GM12878 (cell line): ENCODE data around the gene NAT10. TPM values are rescaled to one million over a fixed set of nuclear protein-coding genes. Genes with fewer than 3 reads are reported as not detected.

Experiments
- BACH1 ChIP-seq: fragments of 450-650 bp; IDR thresholded peaks from 2 replicates; pipeline ENCODE4 v1.6.1; 2017; ENCODE audit warnings: mild to moderate bottlenecking, borderline replicate concordance
- BMI1 ChIP-seq: fragments of 450-650 bp; IDR thresholded peaks from 2 replicates; pipeline ENCODE4 v1.6.1; 2016; ENCODE audit warnings: mild to moderate bottlenecking, moderate library complexity, borderline replicate concordance
- CHD1 ChIP-seq: IDR thresholded peaks from 2 replicates; pipeline ENCODE4 v1.6.1; 2012; ENCODE audit warnings: low read depth, low read length, improper control_type of control experiment
- FOS ChIP-seq: IDR thresholded peaks from 3 replicates; pipeline ENCODE4 v1.6.1; 2011; ENCODE audit warnings: borderline replicate concordance; ENCODE audit not compliant: insufficient read length; ENCODE audit errors: extremely low read depth
- NFIC ChIP-seq: IDR thresholded peaks from 2 replicates; pipeline ENCODE4 v1.6.1; 2012; ENCODE audit warnings: low read depth, mild to moderate bottlenecking, inconsistent platforms, low read length, moderate library complexity
- NKRF ChIP-seq: fragments of 450-650 bp; conservative IDR thresholded peaks from 2 replicates; pipeline ENCODE4 v1.6.1; 2017; ENCODE audit warnings: mild to moderate bottlenecking, moderate library complexity
- PBX3 ChIP-seq: IDR thresholded peaks from 2 replicates; pipeline ENCODE4 v1.6.1; 2011; ENCODE audit warnings: mild to moderate bottlenecking, low read depth, low read length, moderate library complexity; ENCODE audit not compliant: insufficient replicate concordance
- REST ChIP-seq: IDR thresholded peaks from 2 replicates; pipeline ENCODE4 v1.6.1; 2012; ENCODE audit warnings: mild to moderate bottlenecking, low read depth, low read length
- SP1 ChIP-seq: IDR thresholded peaks from one replicate; pipeline ENCODE4 v1.6.1; 2011; ENCODE audit warnings: low read depth, low read length
- WRNIP1 ChIP-seq: IDR thresholded peaks from 2 replicates; pipeline ENCODE4 v1.6.1; 2011; ENCODE audit warnings: low read depth, low read length, improper control_type of control experiment, borderline replicate concordance
- YY1 ChIP-seq: IDR thresholded peaks from 2 replicates; pipeline ENCODE4 v1.6.1; 2011; ENCODE audit warnings: low read depth, mild to moderate bottlenecking, low read length
- polyA plus RNA-seq, 11 experiments: library from polyadenylated mRNA; depleted of rRNA in 4 of 11; unstranded in 6 of 11; stranded (reverse) in 5 of 11; fragments of >200 nt; fragmentation: Nextera tagmentation in 4 of 11; fragmentation: Illumina TruSeq in 1 of 11; extraction: Ambion mirVana in 4 of 11; extraction: Trizol in 1 of 11; gene quantifications; 1 replicate in 1 of 11; 2 replicates in 10 of 11; pipeline versions ENCODE4 v1.2.1 to v1.2.3, GENCODE V29; 2011 to 2016; ENCODE audit warnings: inconsistent platforms in 2 of 11, missing spikeins in 2 of 11, low read depth in 1 of 11
- total RNA-seq, 4 experiments: library from RNA; depleted of rRNA in 3 of 4; stranded (reverse); fragments of >200 nt in 3 of 4; fragmentation: Illumina TruSeq in 1 of 4; extraction: Trizol in 1 of 4; gene quantifications; 2 replicates each; pipeline versions ENCODE4 v1.2.1 to v1.2.3, GENCODE V29; 2013 to 2021

The NAT10 gene
- total and polyA plus RNA-seq, 10 of the 15 experiments (the other 5 are each of a cell fraction or from before 2014, with no cell fraction given): 45.1 to 95.5 (median 72.8) TPM

DNA sequence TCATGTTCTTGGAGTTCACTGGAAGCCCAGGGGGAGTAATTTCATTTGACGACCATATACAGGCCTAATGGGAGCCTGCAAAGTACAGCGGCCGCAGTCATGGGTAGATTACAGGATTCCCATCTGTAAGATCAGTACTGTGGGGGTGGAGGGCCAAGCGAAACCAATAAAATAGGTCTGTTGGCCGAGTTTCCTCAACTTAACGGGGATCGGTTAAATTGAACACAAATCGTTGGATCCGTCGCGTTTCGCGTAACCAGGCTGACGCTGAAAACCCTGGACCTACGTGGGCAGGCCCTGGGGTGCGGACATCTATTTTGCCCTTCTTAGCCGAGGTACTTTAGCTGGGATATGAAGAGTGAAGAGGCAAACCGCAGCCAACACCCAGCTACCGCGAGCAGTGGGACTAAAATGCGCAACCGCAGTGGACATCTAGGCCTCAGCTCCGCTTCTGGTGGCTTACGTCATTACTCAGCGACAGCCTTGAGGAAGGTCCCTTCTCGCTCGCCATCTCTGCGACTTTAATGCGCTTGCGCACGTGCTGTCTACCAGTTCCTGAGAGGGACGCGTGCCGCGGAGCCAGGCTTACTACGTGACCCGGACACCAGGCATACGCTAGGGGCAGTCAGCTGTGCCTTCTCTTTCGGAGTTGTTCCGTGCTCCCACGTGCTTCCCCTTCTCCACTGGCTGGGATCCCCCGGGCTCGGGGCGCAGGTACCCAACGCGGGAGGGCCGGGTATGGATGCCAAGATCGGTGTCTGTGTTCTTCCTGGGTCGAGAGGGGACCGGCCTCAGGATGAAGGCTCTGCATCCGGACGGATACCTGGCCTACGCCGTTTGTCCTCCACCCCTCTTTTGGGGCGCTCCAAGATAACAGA, at the start of gene NAT10 (continued):
- no peak; the same call in 1 of the 2 replicates for TF ChIP-seq REST
- TF ChIP-seq PBX3: no peak
- peak; percentile 26; the same call in 1 of the 2 replicates for TF ChIP-seq BMI1
- no peak for TF ChIP-seq FOS
- peak; percentile 97 for TF ChIP-seq NKRF
- peak; percentile 53 for TF ChIP-seq BACH1
- TF ChIP-seq CHD1: no peak
- TF ChIP-seq YY1: peak; percentile 69
- TF ChIP-seq SP1: peak; percentile 74
- peak; percentile 48; the same call in 1 of the 2 replicates for TF ChIP-seq NFIC
- TF ChIP-seq WRNIP1: peak; percentile 86; the same call in 1 of the 2 replicates
- TF ChIP-seq, all 136 proteins: peak for 85
